Peyer's patch (tissue), 4 donors: ENCODE results near the gene SIRPG.

Experiments
- CTCF ChIP-seq, 6 experiments: fragments of 450-650 bp in 4 of 6; fragments of 200-600 bp in 2 of 6; sonication (generic) in 1 of 6; IDR thresholded peaks; one replicate each; pipeline ENCODE4 v1.5.1; 2017 to 2019; ENCODE audit warnings: antibody characterized with exemption in 6 of 6, mild to moderate bottlenecking in 3 of 6, moderate library complexity in 1 of 6
- POLR2A ChIP-seq, 2 donors: fragments of 450-650 bp; IDR thresholded peaks; one replicate each; pipeline ENCODE4 v1.5.1; 2017; ENCODE audit warnings: antibody characterized with exemption in 2 of 2, mild to moderate bottlenecking in 2 of 2, moderate library complexity in 2 of 2

GRCh38 chr20:1656844-1657243 lies 735 bp downstream of the SIRPG start:
- TF ChIP-seq POLR2A (IDR thresholded peaks at IDR 0.05) (no peak), CTCF (IDR thresholded peaks at IDR 0.05) (no peak)
